Psoas muscle (tissue), 8 donors: ENCODE measurements around the gene ANKDD1B. TPM values are rescaled to one million over a fixed set of nuclear protein-coding genes. Genes with fewer than 3 reads are reported as not detected.

Source experiments
- ATAC-seq, 4 donors: fragments of 200-7000 bp; cut with Tn5 transposase; one replicate each; pipeline ENCODE4 v1.9.1; 2020; ENCODE audit warnings: moderate library complexity in 3 of 4, mild to moderate bottlenecking in 2 of 4
- DNase-seq, 2 donors: peaks; one replicate each; pipeline ENCODE4 v3.0.0-alpha.2; 2020
- H3K27ac ChIP-seq: fragments of 200-600 bp; one replicate; pipeline ENCODE4 v1.8.0; 2022
- H3K27me3 ChIP-seq, 3 donors: fragments of 200-600 bp in 1 of 3; one replicate each; pipeline versions ENCODE4 v1.6.1 to v1.8.0; 2013 to 2022; ENCODE audit warnings: low read length in 2 of 3, mild to moderate bottlenecking in 2 of 3, moderate library complexity in 1 of 3; ENCODE audit not compliant: insufficient read depth in 3 of 3
- H3K36me3 ChIP-seq, 2 donors: fragments of 200-600 bp in 1 of 2; one replicate each; pipeline versions ENCODE4 v1.6.1 to v1.8.0; 2013 to 2022; ENCODE audit warnings: low read depth in 1 of 2, mild to moderate bottlenecking in 1 of 2, moderate library complexity in 1 of 2; ENCODE audit not compliant: insufficient read depth in 1 of 2
- H3K4me1 ChIP-seq: fragments of 200-600 bp; one replicate; pipeline ENCODE4 v1.8.0; 2022
- H3K4me3 ChIP-seq: fragments of 200-600 bp; one replicate; pipeline ENCODE4 v1.8.0; 2022; ENCODE audit warnings: mild to moderate bottlenecking
- H3K9me3 ChIP-seq: fragments of 200-600 bp; one replicate; pipeline ENCODE4 v1.8.0; 2022
- CTCF ChIP-seq: fragments of 200-600 bp; IDR thresholded peaks from one replicate; pipeline ENCODE4 v1.8.0; 2022; ENCODE audit warnings: antibody characterized with exemption
- WGBS, 3 donors: extraction: QIAGEN DNeasy Blood & Tissue Kit; methylation state at CpG; one replicate each; pipeline versions ENCODE4 v1.1.6 to v1.1.7; 2013; 5-methylcytosine and 5-hydroxymethylcytosine counted together
- intact Hi-C, 2 donors: fragments of 100-400 bp; cut with DNase I; formaldehyde crosslinking; loops; one replicate each; pipeline versions ENCODE4 v1.11.0 to v1.14.2; 2022
- polyA plus RNA-seq, 3 donors: library from polyadenylated mRNA; stranded (reverse); fragments of 200-250 nt; gene quantifications; one replicate each; pipeline ENCODE4 v1.2.3, GENCODE V29; 2013
- total RNA-seq, 4 donors: library from RNA; stranded (reverse); fragmentation: NEBNext Ultra II Directional in 2 of 4; extraction: Animal tissue kit (Norgen Biotek cat#: 25700) in 2 of 4; gene quantifications; one replicate each; pipeline versions ENCODE4 v1.2.1 to v1.2.4, GENCODE V29; 2021 to 2023
- donor health status: healthy with polysubstance abuse.
- donor health status: DM: no; HTN: no; CAD: no; lungs with moderate emphysema.
- donor health status: Bipolar disorder and iron deficiency.
- donor health status: healthy.
- donor health status: DM: yes; HTN: yes; CAD: no.
- donor health status: DM: no; HTN: no; CAD: no.
- donor health status: DM: no; HTN: no; CAD: no.
- donor health status: DM: yes; HTN: yes; CAD: no.

The ANKDD1B gene
- total and polyA plus RNA-seq, 7 donors: 0.09 to 0.26 (median 0.14) TPM; not detected in 4

DNA sequence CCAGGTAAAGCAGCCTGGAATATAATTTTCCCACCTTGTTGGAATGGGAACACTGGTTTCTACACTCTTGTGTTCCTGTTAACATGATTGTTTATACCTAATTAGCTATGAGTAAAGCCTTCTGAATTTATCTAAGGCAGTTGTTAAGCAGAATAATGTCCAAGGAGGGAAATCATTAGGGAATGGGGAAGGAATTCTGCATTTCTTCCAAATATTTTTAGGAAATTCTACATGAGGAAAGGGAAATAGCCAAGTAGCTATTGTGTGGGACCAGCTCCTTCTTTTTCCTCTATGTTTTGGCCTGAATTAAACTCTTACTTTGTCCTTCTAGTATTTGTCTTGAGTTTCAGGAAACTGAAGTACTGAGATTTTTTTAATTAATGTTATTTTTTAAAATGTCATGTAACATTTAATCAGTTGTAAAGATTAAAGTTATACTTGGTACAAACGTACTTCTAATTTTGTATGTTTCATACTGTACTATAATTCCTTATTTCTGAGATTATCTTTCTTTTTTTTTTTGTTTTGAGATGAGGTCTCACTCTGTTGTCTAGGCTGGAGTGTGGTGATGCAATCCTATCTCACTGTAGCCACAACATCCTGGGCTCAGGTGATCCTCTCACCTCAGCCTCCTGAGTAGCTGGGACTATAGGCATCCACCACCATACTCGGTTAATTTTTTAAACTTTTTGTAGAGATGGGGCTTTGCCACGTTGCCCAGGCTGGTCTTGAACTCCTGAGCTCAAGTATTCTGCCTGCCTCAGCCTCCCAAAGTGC lies 28.5 kb downstream of the ANKDD1B start:
- TF ChIP-seq CTCF: no peak
- H3K27ac ChIP-seq: no peak overlapping the region
- ATAC-seq: no peak
- no peak for DNase-seq
- intact Hi-C loops: no loop called here
- no peaks in the 10 kb centered on the region for H3K27me3 ChIP-seq
- no peaks in the 10 kb centered on the region for H3K36me3 ChIP-seq
- H3K4me3 ChIP-seq: no peak overlapping the region
- no peaks in the 10 kb centered on the region for H3K4me1 ChIP-seq
- 70 to 80% (median 75%) methylated on average over 3 of the region's 3 CpGs for WGBS, 3 donors
- peaks cover 9% of the 10 kb centered on the region for H3K9me3 ChIP-seq

GRCh38 chr5:75640395-75640794 lies 29.1 kb downstream of the ANKDD1B start:
- Histone ChIP-seq H3K27me3 (no peaks in the 10 kb centered on the region), H3K9me3 (peaks cover 9% of the 10 kb centered on the region), H3K27ac (no peak overlapping the region), H3K36me3 (no peaks in the 10 kb centered on the region), H3K4me1 (no peaks in the 10 kb centered on the region), H3K4me3 (no peak overlapping the region)
- no peak for TF ChIP-seq CTCF
- DNase-seq (no peak), ATAC-seq (no peak)
- intact Hi-C loops: no loop called here

DNA sequence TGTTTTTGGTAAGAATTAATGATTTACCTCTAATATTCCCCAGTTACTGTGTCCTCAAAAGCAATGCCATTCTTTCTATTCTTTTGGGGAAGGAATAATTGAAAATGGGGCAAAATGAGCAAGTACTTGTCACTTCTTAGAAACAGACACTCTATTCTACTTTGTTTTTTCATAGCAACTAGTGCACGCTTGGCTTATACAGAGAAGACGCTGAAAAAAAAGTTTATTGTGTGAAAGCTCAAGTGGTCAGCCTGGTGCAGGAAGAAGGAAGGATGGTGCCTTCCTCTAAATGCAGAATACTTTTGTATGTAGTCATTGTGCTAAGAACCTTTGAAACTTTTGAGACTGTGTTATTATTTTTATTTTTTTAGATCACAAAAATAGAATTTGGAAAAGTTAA lies 29.6 kb downstream of the ANKDD1B start:
- Histone ChIP-seq H3K4me3 (no peak overlapping the region), H3K4me1 (no peaks in the 10 kb centered on the region), H3K9me3 (peaks cover 9% of the 10 kb centered on the region), H3K27ac (no peak overlapping the region), H3K36me3 (no peaks in the 10 kb centered on the region), H3K27me3 (no peaks in the 10 kb centered on the region)
- no peak for ATAC-seq
- intact Hi-C loops: no loop called here
- WGBS, 3 donors: 67 to 77% (median 75%) methylated on average over 2 of the region's 2 CpGs
- DNase-seq: no peak
- no peak for TF ChIP-seq CTCF

DNA sequence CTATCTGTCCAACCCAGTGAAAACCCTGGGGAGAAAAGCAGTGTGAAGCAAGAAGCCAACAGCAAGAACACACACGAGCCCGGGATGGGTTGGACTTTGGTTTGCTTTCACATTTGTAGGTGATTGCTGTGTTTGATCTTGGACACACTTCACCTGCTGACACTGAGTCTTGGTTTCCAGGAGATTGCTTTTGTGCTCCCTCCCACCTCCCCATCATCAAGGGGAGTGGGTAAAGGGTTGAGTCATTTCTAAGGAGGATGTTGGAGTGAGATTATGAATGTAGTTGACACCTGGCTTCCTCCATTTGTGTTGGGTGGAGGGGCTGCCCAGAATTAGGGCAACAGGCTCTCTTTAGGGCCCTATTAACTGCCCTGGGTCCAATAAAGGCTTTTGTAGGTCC lies 37.5 kb downstream of the ANKDD1B start:
- TF ChIP-seq CTCF: no peak
- no peaks in the 10 kb centered on the region for H3K36me3 ChIP-seq
- H3K9me3 ChIP-seq: no peaks in the 10 kb centered on the region
- DNase-seq (no peak), ATAC-seq (no peak)
- no peak overlapping the region for H3K4me3 ChIP-seq
- no peak overlapping the region for H3K27ac ChIP-seq
- H3K4me1 ChIP-seq: no peaks in the 10 kb centered on the region
- no peaks in the 10 kb centered on the region for H3K27me3 ChIP-seq
- intact Hi-C loops: no loop called here
- WGBS, 3 donors: 80 to 89% (median 88%) methylated on average over 2 of the region's 2 CpGs
